NCI-H2107 treated with DMSO at 0.1 percent for 48 hours (cell line): ENCODE data around the gene DEAF1.

Experiments
- DNase-seq: peaks from one replicate; lab custom pipeline; 2025; ENCODE audit not compliant: unreplicated experiment; lab: John Stamatoyannopoulos, UW

DEAF1 gene

GRCh38 chr11:626475-627307, 68.3 kb downstream of the DEAF1 start, which contains the start of gene SCT:
Gene SCT (minus strand): TSS chr11:627181. CDS start chr11:627143, 38 bp downstream.
- DNase-seq, result no peak

- DNase-seq, result no peak
These were observed 69.3 kb downstream of the DEAF1 start for GRCh38 chr11:625636-626268.

GRCh38 chr11:624705-625635, 70.1 kb downstream of the DEAF1 start, which contains the start of gene CDHR5:
Gene CDHR5 (minus strand): TSS chr11:624955. CDS start chr11:624902, 53 bp downstream.
- no peak for DNase-seq

GRCh38 chr11:623999-624704, 70.9 kb downstream of the DEAF1 start:
- no peak for DNase-seq

GRCh38 chr11:623349-623869, 71.6 kb downstream of the DEAF1 start:
- no peak for DNase-seq

GRCh38 chr11:621838-622237, 73.2 kb downstream of the DEAF1 start:
- no peak for DNase-seq

- no peak for DNase-seq
These were observed 73.8 kb downstream of the DEAF1 start for GRCh38 chr11:620935-621814.

- no peak for DNase-seq
These were observed 74.8 kb downstream of the DEAF1 start for GRCh38 chr11:620201-620600.

- DNase-seq, result no peak
These were observed 75.4 kb downstream of the DEAF1 start for GRCh38 chr11:619628-620050.

GRCh38 chr11:618856-619627, 76.0 kb downstream of the DEAF1 start:
- no peak for DNase-seq

- DNase-seq, result no peak
These were observed 76.9 kb downstream of the DEAF1 start for GRCh38 chr11:617912-618682.

GRCh38 chr11:617199-617911, 77.7 kb downstream of the DEAF1 start:
- DNase-seq, result no peak

GRCh38 chr11:616320-617198, 78.5 kb downstream of the DEAF1 start:
- no peak for DNase-seq

- DNase-seq, result peak; percentile 75
These were observed 79.3 kb downstream of the DEAF1 start, which contains the start of gene IRF7 for GRCh38 chr11:615504-616319. Gene IRF7 (minus strand): TSS chr11:615950. CDS start chr11:615364, 586 bp downstream.
